Measurements from ENCODE around the gene THUMPD3. TPM values are rescaled to one million over a fixed set of nuclear protein-coding genes. Genes with fewer than 3 reads are reported as not detected.

The THUMPD3 gene
- total RNA-seq, 2 donors from 2014 or later = 28.4 to 30.5 TPM

- Histone ChIP-seq H3K9me3 (no peaks in the 10 kb centered on the region), H3K27me3 (no peaks in the 10 kb centered on the region), H3K4me3 (no peak overlapping the region), H3K36me3 (no peaks in the 10 kb centered on the region), H3K27ac (peak overlapping the region in 1 of 2 donors; percentile 20), H3K4me1 (peaks cover 0 to 68% of the 10 kb centered on the region in 2 donors)
- no peak for DNase-seq (ENCODE audit: low spot score)
- TF ChIP-seq, protein P1, sequence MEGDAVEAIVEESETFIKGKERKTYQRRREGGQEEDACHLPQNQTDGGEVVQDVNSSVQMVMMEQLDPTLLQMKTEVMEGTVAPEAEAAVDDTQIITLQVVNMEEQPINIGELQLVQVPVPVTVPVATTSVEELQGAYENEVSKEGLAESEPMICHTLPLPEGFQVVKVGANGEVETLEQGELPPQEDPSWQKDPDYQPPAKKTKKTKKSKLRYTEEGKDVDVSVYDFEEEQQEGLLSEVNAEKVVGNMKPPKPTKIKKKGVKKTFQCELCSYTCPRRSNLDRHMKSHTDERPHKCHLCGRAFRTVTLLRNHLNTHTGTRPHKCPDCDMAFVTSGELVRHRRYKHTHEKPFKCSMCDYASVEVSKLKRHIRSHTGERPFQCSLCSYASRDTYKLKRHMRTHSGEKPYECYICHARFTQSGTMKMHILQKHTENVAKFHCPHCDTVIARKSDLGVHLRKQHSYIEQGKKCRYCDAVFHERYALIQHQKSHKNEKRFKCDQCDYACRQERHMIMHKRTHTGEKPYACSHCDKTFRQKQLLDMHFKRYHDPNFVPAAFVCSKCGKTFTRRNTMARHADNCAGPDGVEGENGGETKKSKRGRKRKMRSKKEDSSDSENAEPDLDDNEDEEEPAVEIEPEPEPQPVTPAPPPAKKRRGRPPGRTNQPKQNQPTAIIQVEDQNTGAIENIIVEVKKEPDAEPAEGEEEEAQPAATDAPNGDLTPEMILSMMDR (IDR thresholded peaks at IDR 0.05) = no peak
These were observed 47.4 kb downstream of the THUMPD3 start for GRCh38 chr3:9409981-9410854.

DNA sequence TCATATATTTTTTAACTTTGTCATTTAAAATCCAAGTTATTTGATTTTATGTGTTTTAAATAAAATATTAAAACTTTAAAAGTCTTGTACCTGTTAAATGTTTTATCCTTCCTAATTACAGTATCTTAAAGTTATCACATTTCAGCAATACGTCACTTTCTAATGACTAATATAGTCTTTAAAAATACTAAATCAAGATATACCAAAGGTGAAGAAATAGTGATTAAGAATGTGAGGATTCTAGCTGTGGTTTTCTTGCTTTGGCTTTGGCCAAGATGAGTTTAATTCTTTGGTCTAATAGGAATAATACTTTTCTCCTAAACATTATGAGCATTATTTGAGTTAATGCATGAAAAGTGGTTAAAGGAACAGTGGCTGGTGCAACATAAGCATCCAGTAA lies 48.4 kb downstream of the THUMPD3 start:
- Histone ChIP-seq H3K9me3 (no peaks in the 10 kb centered on the region), H3K27ac (no peak overlapping the region), H3K36me3 (no peaks in the 10 kb centered on the region), H3K4me1 (peaks cover 0 to 72% of the 10 kb centered on the region in 2 donors), H3K27me3 (no peaks in the 10 kb centered on the region), H3K4me3 (no peak overlapping the region)
- TF ChIP-seq, protein P1 (IDR thresholded peaks at IDR 0.05) = no peak
- DNase-seq (ENCODE audit: low spot score) = no peak

- H3K4me1 ChIP-seq = peaks cover 0 to 74% of the 10 kb centered on the region in 2 donors
- no peaks in the 10 kb centered on the region for H3K27me3 ChIP-seq
- TF ChIP-seq, protein P1 (IDR thresholded peaks at IDR 0.05) = no peak
- no peaks in the 10 kb centered on the region for H3K9me3 ChIP-seq
- no peaks in the 10 kb centered on the region for H3K36me3 ChIP-seq
- DNase-seq (ENCODE audit: low spot score) = no peak
- no peak overlapping the region for H3K4me3 ChIP-seq
- H3K27ac ChIP-seq = no peak overlapping the region
These were observed 49.4 kb downstream of the THUMPD3 start for GRCh38 chr3:9412293-9412692.

GRCh38 chr3:9414826-9415225 lies 52.0 kb downstream of the THUMPD3 start:
- no peak overlapping the region for H3K27ac ChIP-seq
- H3K4me3 ChIP-seq = no peak overlapping the region
- H3K9me3 ChIP-seq = no peaks in the 10 kb centered on the region
- DNase-seq (ENCODE audit: low spot score) = no peak
- no peaks in the 10 kb centered on the region for H3K27me3 ChIP-seq
- peaks cover 0 to 54% of the 10 kb centered on the region in 2 donors for H3K4me1 ChIP-seq
- H3K36me3 ChIP-seq = no peaks in the 10 kb centered on the region
- TF ChIP-seq, protein P1 (IDR thresholded peaks at IDR 0.05) = no peak

DNA sequence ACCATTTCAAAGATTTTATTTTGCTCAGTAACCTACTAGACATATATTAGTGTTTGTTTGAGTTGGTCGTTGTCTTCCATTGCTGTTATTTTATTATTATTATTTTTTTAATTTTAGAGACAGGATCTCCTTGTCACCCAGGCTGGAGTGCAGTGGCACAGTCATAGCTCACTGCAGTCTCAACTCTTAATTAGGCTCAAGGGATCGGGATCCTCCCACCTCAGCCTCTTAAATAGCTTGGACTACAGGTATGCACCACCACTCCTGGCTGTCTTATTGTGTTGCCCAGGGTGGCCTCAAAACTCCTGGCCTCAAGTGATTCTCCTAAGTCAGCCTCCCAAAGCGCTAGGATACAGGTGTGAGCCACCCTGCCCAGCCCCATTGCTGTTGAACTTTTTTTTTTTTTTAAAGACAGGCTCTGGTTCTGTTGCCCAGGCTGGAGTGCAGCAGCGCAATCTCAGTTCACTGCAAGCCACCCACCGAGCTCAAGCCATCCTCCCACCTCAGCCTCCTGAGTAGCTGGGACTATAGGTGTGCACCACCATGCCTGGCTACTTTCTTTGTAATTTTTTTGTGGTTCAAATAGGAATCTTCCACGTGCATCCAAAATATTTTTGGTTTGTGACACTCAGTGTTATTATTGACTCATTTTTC lies 52.8 kb downstream of the THUMPD3 start:
- Histone ChIP-seq H3K27ac (peak overlapping the region in 1 of 2 donors; percentile 8), H3K4me3 (no peak overlapping the region), H3K36me3 (no peaks in the 10 kb centered on the region), H3K4me1 (peaks cover 0 to 49% of the 10 kb centered on the region in 2 donors), H3K27me3 (no peaks in the 10 kb centered on the region), H3K9me3 (no peaks in the 10 kb centered on the region)
- TF ChIP-seq, protein P1 (IDR thresholded peaks at IDR 0.05) = no peak
- no peak for DNase-seq (ENCODE audit: low spot score)
